ENCODE results near the gene PRRX2.

GRCh38 chr9:129624947-129625346 is 40.5 kb upstream of the PRRX2 start:
- TF ChIP-seq CTCF (IDR thresholded peaks at IDR 0.05) (no peak), POLR2A (IDR thresholded peaks at IDR 0.05) (no peak)
